ENCODE measurements around the gene EPB41L1.

EPB41L1 gene

GRCh38 chr20:36269507-36269906, 115.0 kb downstream of the EPB41L1 start:
- no peak for TF ChIP-seq ZNF274 (IDR thresholded peaks at IDR 0.05; ENCODE audit: low read depth, low read length)
- no peak overlapping the region for H3K4me3 ChIP-seq (ENCODE audit: low read length)

- H3K4me3 ChIP-seq (ENCODE audit: low read length): no peak overlapping the region
- TF ChIP-seq ZNF274 (IDR thresholded peaks at IDR 0.05; ENCODE audit: low read depth, low read length): no peak
Observed at GRCh38 chr20:36270744-36271638, 116.5 kb downstream of the EPB41L1 start.

- TF ChIP-seq ZNF274 (IDR thresholded peaks at IDR 0.05; ENCODE audit: low read depth, low read length): no peak
- H3K4me3 ChIP-seq (ENCODE audit: low read length): no peak overlapping the region
Observed at GRCh38 chr20:36271639-36272546, 117.4 kb downstream of the EPB41L1 start.

- TF ChIP-seq ZNF274 (IDR thresholded peaks at IDR 0.05; ENCODE audit: low read depth, low read length): no peak
- H3K4me3 ChIP-seq (ENCODE audit: low read length): no peak overlapping the region
Observed at GRCh38 chr20:36272547-36273220, 118.1 kb downstream of the EPB41L1 start.

GRCh38 chr20:36273414-36274180, 119.1 kb downstream of the EPB41L1 start:
- TF ChIP-seq ZNF274 (IDR thresholded peaks at IDR 0.05; ENCODE audit: low read depth, low read length): no peak
- H3K4me3 ChIP-seq (ENCODE audit: low read length): no peak overlapping the region

- no peak for TF ChIP-seq ZNF274 (IDR thresholded peaks at IDR 0.05; ENCODE audit: low read depth, low read length)
- no peak overlapping the region for H3K4me3 ChIP-seq (ENCODE audit: low read length)
Observed at GRCh38 chr20:36274181-36274841, 119.8 kb downstream of the EPB41L1 start.

GRCh38 chr20:36275011-36275410, 120.5 kb downstream of the EPB41L1 start:
- TF ChIP-seq ZNF274 (IDR thresholded peaks at IDR 0.05; ENCODE audit: low read depth, low read length): no peak
- no peak overlapping the region for H3K4me3 ChIP-seq (ENCODE audit: low read length)

GRCh38 chr20:36275441-36276189, 121.1 kb downstream of the EPB41L1 start:
- no peak overlapping the region for H3K4me3 ChIP-seq (ENCODE audit: low read length)
- TF ChIP-seq ZNF274 (IDR thresholded peaks at IDR 0.05; ENCODE audit: low read depth, low read length): no peak

GRCh38 chr20:36277546-36277945, 123.0 kb downstream of the EPB41L1 start:
- no peak for TF ChIP-seq ZNF274 (IDR thresholded peaks at IDR 0.05; ENCODE audit: low read depth, low read length)
- H3K4me3 ChIP-seq (ENCODE audit: low read length): no peak overlapping the region

GRCh38 chr20:36279362-36279761, 124.8 kb downstream of the EPB41L1 start:
- no peak for TF ChIP-seq ZNF274 (IDR thresholded peaks at IDR 0.05; ENCODE audit: low read depth, low read length)
- no peak overlapping the region for H3K4me3 ChIP-seq (ENCODE audit: low read length)

GRCh38 chr20:36279776-36280175, 125.2 kb downstream of the EPB41L1 start:
- H3K4me3 ChIP-seq (ENCODE audit: low read length): no peak overlapping the region
- no peak for TF ChIP-seq ZNF274 (IDR thresholded peaks at IDR 0.05; ENCODE audit: low read depth, low read length)

GRCh38 chr20:36281785-36282380, 127.3 kb downstream of the EPB41L1 start:
- TF ChIP-seq ZNF274 (IDR thresholded peaks at IDR 0.05; ENCODE audit: low read depth, low read length): no peak
- H3K4me3 ChIP-seq (ENCODE audit: low read length): no peak overlapping the region

All from GM08714 (cell line).